ENCODE data around the gene CCDC73.
"Not testable (repeated sequence)": the region's sequence is repeated elsewhere in the genome, so short reads cannot be mapped to it uniquely, and the experiment has no call there.

The CCDC73 gene

GRCh38 chr11:32704261-32704660, 90.2 kb downstream of the CCDC73 start:
- no peak for DNase-seq

GRCh38 chr11:32701616-32702015, 92.8 kb downstream of the CCDC73 start:
- no peak for DNase-seq

- no peak for DNase-seq
Measured at GRCh38 chr11:32698579-32698978, 95.9 kb downstream of the CCDC73 start.

GRCh38 chr11:32671051-32671450, 123.4 kb downstream of the CCDC73 start:
- DNase-seq = no peak

- DNase-seq = no peak
Measured at GRCh38 chr11:32659672-32660071, 134.8 kb downstream of the CCDC73 start.

- DNase-seq = no peak
Measured at GRCh38 chr11:32658639-32659406, 135.6 kb downstream of the CCDC73 start.

GRCh38 chr11:32643526-32643925, 150.9 kb downstream of the CCDC73 start:
- DNase-seq = no peak

- no peak for DNase-seq
Measured at GRCh38 chr11:32641361-32641760, 153.1 kb downstream of the CCDC73 start.

GRCh38 chr11:32635819-32636218, 158.6 kb downstream of the CCDC73 start:
- no peak for DNase-seq

GRCh38 chr11:32630844-32631243, 163.6 kb downstream of the CCDC73 start:
- no peak for DNase-seq

GRCh38 chr11:32616903-32617302, 177.6 kb downstream of the CCDC73 start:
- no peak for DNase-seq

GRCh38 chr11:32615422-32615821, 179.0 kb downstream of the CCDC73 start:
- DNase-seq = no peak

- no peak for DNase-seq
Measured at GRCh38 chr11:32613500-32614151, 180.8 kb downstream of the CCDC73 start.

GRCh38 chr11:32610797-32611352, 183.6 kb downstream of the CCDC73 start:
- DNase-seq = no peak

- not testable (repeated sequence) for DNase-seq
Measured at GRCh38 chr11:32608826-32609225, 185.6 kb downstream of the CCDC73 start.

GRCh38 chr11:32606220-32606619, 188.2 kb downstream of the CCDC73 start:
- no peak for DNase-seq

GRCh38 chr11:32602657-32603415, 191.6 kb downstream of the CCDC73 start:
- no peak for DNase-seq

GRCh38 chr11:32597921-32598320, 196.5 kb downstream of the CCDC73 start:
- no peak for DNase-seq

- not testable (repeated sequence) for DNase-seq
Measured at GRCh38 chr11:32596114-32596513, 198.3 kb downstream of the CCDC73 start.

GRCh38 chr11:32594272-32594671, 200.2 kb downstream of the CCDC73 start:
- DNase-seq = no peak

GRCh38 chr11:32586576-32587190, 207.8 kb downstream of the CCDC73 start:
- DNase-seq = no peak

- DNase-seq = no peak
Measured at GRCh38 chr11:32584921-32585320, 209.5 kb downstream of the CCDC73 start.

All from NCI-H526 treated with DMSO at 0.1 percent for 48 hours (cell line).